ENCODE results near the gene CHML.

Gene CHML

DNA sequence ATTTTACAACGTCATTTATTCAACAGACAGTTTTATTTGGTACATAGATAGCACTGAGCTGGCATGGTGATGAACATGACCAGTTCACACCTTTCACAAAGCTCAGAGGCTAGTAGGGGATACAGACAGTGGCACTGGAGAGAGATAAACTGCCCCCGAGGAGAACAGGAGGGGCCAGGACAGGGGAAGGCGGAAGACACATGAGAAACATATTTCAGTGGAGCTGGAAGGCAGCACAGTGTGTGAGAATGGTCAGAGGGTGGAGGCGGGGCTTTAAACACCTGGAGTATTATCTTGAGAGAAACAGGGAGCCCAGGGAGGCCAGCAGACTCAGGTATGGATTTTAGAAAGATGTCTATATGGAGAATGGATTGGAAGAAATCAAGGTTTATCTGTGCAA is 49.5 kb downstream of the CHML start:
- DNase-seq (ENCODE audit: low read depth, low spot score), result no peak

Data from astrocyte of the hippocampus (primary cell).